ENCODE data around the gene ZNF462. TPM values are rescaled to one million over a fixed set of nuclear protein-coding genes. Genes with fewer than 3 reads are reported as not detected.

ZNF462 gene
- total RNA-seq, 4 donors from 2014 or later = 24.5 to 38.6 (median 34.6) TPM

GRCh38 chr9:106954558-106954957 lies 91.6 kb downstream of the ZNF462 start:
- 93% methylated on average over 1 of the region's 1 CpG for WGBS
- TF ChIP-seq CTCF (IDR thresholded peaks at IDR 0.05) (no peak), POLR2AphosphoS5 (IDR thresholded peaks at IDR 0.05) (no peak), EP300 (IDR thresholded peaks at IDR 0.05) (no peak), POLR2A (IDR thresholded peaks at IDR 0.05; ENCODE audit: low read depth) (no peak)
- intact Hi-C loops (cut with DNase I) = loop anchor here (10.0 kb wide), 1 partner anchor 90 kb away; the partner anchor contains the start of gene ZNF462
- DNase-seq (ENCODE audit: extremely low spot score) = no peak
- no peak overlapping the region for H3K4me3 ChIP-seq
- no peaks in the 10 kb centered on the region for H3K27me3 ChIP-seq
- H3K36me3 ChIP-seq = peaks cover 0 to 15% (median 5%) of the 10 kb centered on the region in 4 donors
- no peaks in the 10 kb centered on the region for H3K9me3 ChIP-seq
- no peak overlapping the region for H3K27ac ChIP-seq (replicated peaks in 1 of 4)
- H3K4me1 ChIP-seq = peaks cover 12 to 30% (median 22%) of the 10 kb centered on the region in 4 donors

- TF ChIP-seq CTCF (IDR thresholded peaks at IDR 0.05) = no peak
- TF ChIP-seq POLR2AphosphoS5 (IDR thresholded peaks at IDR 0.05) = no peak
- TF ChIP-seq EP300 (IDR thresholded peaks at IDR 0.05) = no peak
- no peak for TF ChIP-seq POLR2A (IDR thresholded peaks at IDR 0.05; ENCODE audit: low read depth)
- H3K27ac ChIP-seq (replicated peaks in 1 of 4) = no peak overlapping the region
- intact Hi-C loops (cut with DNase I) = loop anchor here (10.0 kb wide), 1 partner anchor 90 kb away; the partner anchor contains the start of gene ZNF462
- no peak for DNase-seq (ENCODE audit: extremely low spot score)
- peaks cover 0 to 11% (median 5%) of the 10 kb centered on the region in 4 donors for H3K36me3 ChIP-seq
- H3K27me3 ChIP-seq = no peaks in the 10 kb centered on the region
- no peaks in the 10 kb centered on the region for H3K9me3 ChIP-seq
- H3K4me1 ChIP-seq = peaks cover 12 to 30% (median 22%) of the 10 kb centered on the region in 4 donors
- WGBS = 95% methylated on average over 3 of the region's 3 CpGs
- no peak overlapping the region for H3K4me3 ChIP-seq
These were observed 92.2 kb downstream of the ZNF462 start for GRCh38 chr9:106954974-106955850.

- 48% methylated on average over 5 of the region's 5 CpGs for WGBS
- TF ChIP-seq POLR2AphosphoS5 (IDR thresholded peaks at IDR 0.05) (peak in 1 of 2 donors; percentile 48), EP300 (IDR thresholded peaks at IDR 0.05) (no peak), POLR2A (IDR thresholded peaks at IDR 0.05; ENCODE audit: low read depth) (no peak), CTCF (IDR thresholded peaks at IDR 0.05) (no peak)
- Histone ChIP-seq H3K4me1 (peaks cover 15 to 35% (median 23%) of the 10 kb centered on the region in 4 donors), H3K9me3 (no peaks in the 10 kb centered on the region), H3K27ac (replicated peaks in 1 of 4) (peak overlapping the region in 1 of 4 donors; percentile 15), H3K36me3 (peaks cover 0 to 11% (median 2%) of the 10 kb centered on the region in 4 donors), H3K27me3 (no peaks in the 10 kb centered on the region), H3K4me3 (no peak overlapping the region)
- no peak for DNase-seq (ENCODE audit: extremely low spot score)
- intact Hi-C loops (cut with DNase I) = loop anchor here (10.0 kb wide), 1 partner anchor 92 kb away; the partner anchor contains the start of gene ZNF462
These were observed 94.0 kb downstream of the ZNF462 start for GRCh38 chr9:106956971-106957370.

- Histone ChIP-seq H3K27me3 (no peaks in the 10 kb centered on the region), H3K27ac (replicated peaks in 1 of 4) (no peak overlapping the region), H3K4me1 (peaks cover 10 to 35% (median 30%) of the 10 kb centered on the region in 4 donors), H3K9me3 (no peaks in the 10 kb centered on the region), H3K36me3 (peaks cover 0 to 11% (median 1%) of the 10 kb centered on the region in 4 donors), H3K4me3 (no peak overlapping the region)
- intact Hi-C loops (cut with DNase I) = loop anchor here (10.0 kb wide), 1 partner anchor 94 kb away; the partner anchor contains the start of gene ZNF462
- no peak for TF ChIP-seq POLR2A (IDR thresholded peaks at IDR 0.05; ENCODE audit: low read depth)
- no peak for TF ChIP-seq CTCF (IDR thresholded peaks at IDR 0.05)
- no peak for TF ChIP-seq POLR2AphosphoS5 (IDR thresholded peaks at IDR 0.05)
- TF ChIP-seq EP300 (IDR thresholded peaks at IDR 0.05) = no peak
- DNase-seq (ENCODE audit: extremely low spot score) = no peak
These were observed 96.1 kb downstream of the ZNF462 start for GRCh38 chr9:106958955-106959657.

Measured in esophagus muscularis mucosa (tissue), 4 donors.